ENCODE data around the gene ASCC2.

DNA sequence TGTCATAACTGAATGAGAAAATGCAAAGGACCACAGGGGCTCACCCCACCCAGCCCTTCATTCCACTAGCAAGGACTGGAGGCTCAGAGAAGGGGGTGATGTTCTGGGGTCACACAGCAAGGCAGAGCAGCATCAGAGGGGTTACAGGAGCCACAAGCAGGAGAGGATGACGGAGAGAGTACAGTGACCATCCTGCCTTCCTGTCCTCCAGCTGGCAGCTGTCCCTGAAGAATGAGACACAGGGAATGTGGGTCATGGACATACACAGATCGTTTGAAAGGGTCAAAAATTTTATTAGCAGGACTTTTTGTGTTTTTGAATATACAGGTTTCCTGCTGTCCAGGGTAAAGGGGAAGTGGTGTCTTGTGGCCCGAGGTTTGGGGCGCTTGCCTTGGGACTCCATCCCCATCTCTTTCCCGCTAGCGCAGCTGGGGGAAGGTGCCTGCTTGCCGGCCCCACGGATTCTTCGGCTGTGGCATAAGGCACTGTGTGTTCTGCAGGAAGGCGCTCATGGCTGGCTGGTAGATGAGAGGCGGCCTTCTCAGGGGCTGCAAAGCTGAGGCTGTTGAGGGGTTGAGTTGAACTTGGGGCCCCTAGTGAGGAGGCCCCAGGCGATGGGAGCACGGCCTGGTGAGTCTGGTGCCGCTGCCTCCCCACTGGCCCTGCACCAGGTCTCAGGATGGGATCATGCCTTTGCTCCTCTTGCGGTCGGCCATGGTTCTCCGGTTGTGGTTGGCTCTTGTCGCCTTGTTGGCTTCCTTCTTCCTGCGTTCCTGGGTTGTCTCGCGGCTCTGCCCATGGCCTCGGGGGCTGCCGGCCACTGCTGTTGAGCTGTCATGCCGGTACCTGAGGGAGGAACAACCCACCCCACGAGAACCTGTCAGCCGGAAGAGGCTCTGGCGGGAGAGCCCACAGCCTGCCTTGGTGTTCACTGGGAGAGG is 49.5 kb downstream of the ASCC2 start:
- TF ChIP-seq CTCF (IDR thresholded peaks at IDR 0.05 in 4 of 5, conservative IDR thresholded peaks at IDR 0.05 in 1 of 5) (no peak), POLR2A (IDR thresholded peaks at IDR 0.05) (no peak)

Measured in gastrocnemius medialis (tissue), 4 donors.